Liver (tissue), 9 donors: ENCODE measurements around the gene ATP5F1D. TPM values are rescaled to one million over a fixed set of nuclear protein-coding genes. Genes with fewer than 3 reads are reported as not detected.
A peak's percentile ranks its signal among the peaks of the same experiment; 100 is the strongest.

Experiments
- DNase-seq: peaks from one replicate; pipeline ENCODE4 v3.0.0-alpha.2; 2017; ENCODE audit warnings: low spot score
- H3K27ac ChIP-seq, 2 donors: one replicate each; pipeline ENCODE4 v1.7.0; 2013; ENCODE audit warnings: inconsistent platforms in 2 of 2, low read length in 2 of 2, control low read depth in 1 of 2, low read depth in 1 of 2, mild to moderate bottlenecking in 1 of 2
- H3K27me3 ChIP-seq, 4 donors: one replicate each; pipeline versions ENCODE4 v1.6.1 to v1.7.0; 2013; ENCODE audit warnings: low read length in 3 of 4, inconsistent platforms in 1 of 4, mild to moderate bottlenecking in 1 of 4, moderate library complexity in 1 of 4; ENCODE audit not compliant: control insufficient read depth in 4 of 4, insufficient read depth in 4 of 4
- H3K36me3 ChIP-seq, 4 donors: one replicate each; pipeline versions ENCODE4 v1.6.1 to v1.7.0; 2013; ENCODE audit warnings: low read length in 3 of 4, mild to moderate bottlenecking in 3 of 4, low read depth in 1 of 4, moderate library complexity in 1 of 4; ENCODE audit not compliant: control insufficient read depth in 4 of 4, insufficient read depth in 3 of 4
- H3K4me1 ChIP-seq, 4 donors: one replicate each; pipeline versions ENCODE4 v1.6.1 to v1.7.0; 2013; ENCODE audit warnings: low read length in 3 of 4, mild to moderate bottlenecking in 3 of 4, moderate library complexity in 1 of 4; ENCODE audit not compliant: control insufficient read depth in 4 of 4, insufficient read depth in 4 of 4
- H3K4me3 ChIP-seq, 3 donors: one replicate each; pipeline versions ENCODE4 v1.6.1 to v1.7.0; 2013; ENCODE audit warnings: low read length in 3 of 3, control low read depth in 1 of 3, low read depth in 1 of 3, mild to moderate bottlenecking in 1 of 3
- H3K9ac ChIP-seq, 2 donors: one replicate each; pipeline ENCODE4 v1.7.0; 2013; ENCODE audit warnings: low read length in 2 of 2, mild to moderate bottlenecking in 2 of 2, moderate library complexity in 2 of 2, control low read depth in 1 of 2, low read depth in 1 of 2
- H3K9me3 ChIP-seq, 4 donors: one replicate each; pipeline versions ENCODE4 v1.6.1 to v1.7.0; 2013; ENCODE audit warnings: low read length in 3 of 4; ENCODE audit not compliant: control insufficient read depth in 4 of 4
- EGR1 ChIP-seq, 2 donors: IDR thresholded peaks; 2 replicates each; pipeline ENCODE4 v1.6.1; 2016 to 2018; ENCODE audit warnings: antibody characterized with exemption in 2 of 2, low read depth in 2 of 2
- FOXA1 ChIP-seq: IDR thresholded peaks from 2 replicates; pipeline ENCODE4 v1.6.1; 2016; ENCODE audit warnings: antibody characterized with exemption
- FOXA2 ChIP-seq: IDR thresholded peaks from 2 replicates; pipeline ENCODE4 v1.6.1; 2016; ENCODE audit warnings: antibody characterized with exemption
- GABPA ChIP-seq, 2 donors: IDR thresholded peaks in 1 of 2; conservative IDR thresholded peaks in 1 of 2; 2 replicates each; pipeline ENCODE4 v1.6.1; 2016; ENCODE audit warnings: antibody characterized with exemption in 2 of 2, mild to moderate bottlenecking in 1 of 2, moderate library complexity in 1 of 2
- HNF4A ChIP-seq, 2 donors: conservative IDR thresholded peaks; 2 replicates each; pipeline ENCODE4 v1.6.1; 2016; ENCODE audit warnings: antibody characterized with exemption in 2 of 2, mild to moderate bottlenecking in 2 of 2
- HNF4G ChIP-seq: IDR thresholded peaks from 2 replicates; pipeline ENCODE4 v1.6.1; 2016; ENCODE audit warnings: antibody characterized with exemption
- JUND ChIP-seq, 2 donors: IDR thresholded peaks; 2 replicates each; pipeline ENCODE4 v1.6.1; 2016; ENCODE audit warnings: antibody characterized with exemption in 2 of 2
- NR2F2 ChIP-seq: IDR thresholded peaks from 2 replicates; pipeline ENCODE4 v1.6.1; 2016; ENCODE audit warnings: antibody characterized with exemption
- RAD21 ChIP-seq, 2 donors: IDR thresholded peaks; 2 replicates each; pipeline ENCODE4 v1.6.1; 2016; ENCODE audit warnings: antibody characterized with exemption in 2 of 2, mild to moderate bottlenecking in 2 of 2
- RXRA ChIP-seq, 2 donors: IDR thresholded peaks; 2 replicates each; pipeline ENCODE4 v1.6.1; 2017 to 2018; ENCODE audit warnings: antibody characterized with exemption in 2 of 2, mild to moderate bottlenecking in 1 of 2
- SP1 ChIP-seq: IDR thresholded peaks from 2 replicates; pipeline ENCODE4 v1.6.1; 2018; ENCODE audit warnings: antibody characterized with exemption, mild to moderate bottlenecking
- YY1 ChIP-seq: IDR thresholded peaks from 2 replicates; pipeline ENCODE4 v1.6.1; 2016; ENCODE audit warnings: antibody characterized with exemption, mild to moderate bottlenecking
- WGBS: extraction: QIAGEN DNeasy Blood & Tissue Kit; methylation state at CpG from one replicate; pipeline ENCODE4 v1.1.7; 2013; 5-methylcytosine and 5-hydroxymethylcytosine counted together
- polyA plus RNA-seq, 2 donors: library from polyadenylated mRNA; stranded (reverse) in 1 of 2; unstranded in 1 of 2; fragments of 200-250 nt in 1 of 2; fragments of >200 nt in 1 of 2; fragmentation: Nextera tagmentation in 1 of 2; extraction: Ambion mirVana in 1 of 2; gene quantifications; one replicate each; pipeline versions ENCODE4 v1.2.1 to v1.2.3, GENCODE V29; 2013 to 2015
- total RNA-seq, 2 donors: library from RNA; depleted of rRNA; stranded (reverse); fragments of >200 nt; gene quantifications; one replicate each; pipeline ENCODE4 v1.2.3, GENCODE V29; 2014
- TF ChIP-seq, protein P1 (sequence below): IDR thresholded peaks from 2 replicates; pipeline ENCODE4 v1.6.1; 2016; ENCODE audit warnings: antibody characterized with exemption
- TF ChIP-seq, protein P2 (sequence below): IDR thresholded peaks from 2 replicates; pipeline ENCODE4 v1.6.1; 2016; ENCODE audit warnings: antibody characterized with exemption
- TF ChIP-seq, protein P3 (sequence below): IDR thresholded peaks from 2 replicates; pipeline ENCODE4 v1.6.1; 2016; ENCODE audit warnings: antibody characterized with exemption, mild to moderate bottlenecking
- TF ChIP-seq, protein P4 (sequence below): fragments of 150-350 bp; IDR thresholded peaks from 2 replicates; pipeline ENCODE4 v1.5.1; 2017; ENCODE audit warnings: improper control_type of control experiment, low read depth, low read length; ENCODE audit not compliant: missing input control
- donor health status: healthy.
- donor health status: healthy.
- donor health status: healthy.
- donor health status: healthy.
- donor health status: healthy.

ATP5F1D gene
- total and polyA plus RNA-seq, 4 donors: 20.2 to 315 (median 145) TPM

DNA sequence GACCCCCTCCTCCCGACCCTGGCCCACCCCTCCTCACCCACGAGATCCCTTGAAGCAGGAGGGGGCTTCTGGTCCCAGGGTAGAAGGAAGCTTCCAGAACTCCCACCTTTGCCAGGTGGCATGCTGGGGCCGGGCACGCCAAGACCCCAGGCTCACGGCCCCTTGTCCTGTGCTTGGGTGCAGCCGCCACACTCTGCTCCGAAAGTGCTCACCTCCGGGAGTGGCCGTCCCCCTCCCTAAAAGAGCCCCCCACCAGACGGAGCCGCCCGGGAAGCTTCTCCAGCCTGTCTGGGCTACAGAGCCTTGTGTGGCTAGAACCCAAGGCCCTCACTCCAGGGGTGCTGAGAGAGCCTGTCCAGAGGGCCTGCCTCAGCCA lies 42.4 kb downstream of the ATP5F1D start:
- no peak overlapping the region for H3K9ac ChIP-seq
- peaks cover 0 to 4% (median 3%) of the 10 kb centered on the region in 4 donors for H3K36me3 ChIP-seq
- H3K27me3 ChIP-seq: no peaks in the 10 kb centered on the region
- DNase-seq: no peak
- H3K27ac ChIP-seq: peak overlapping the region; percentile 82 to 90
- TF ChIP-seq HNF4A (conservative IDR thresholded peaks at IDR 0.05): no peak
- TF ChIP-seq RAD21 (IDR thresholded peaks at IDR 0.05): no peak
- TF ChIP-seq GABPA (IDR thresholded peaks at IDR 0.05 in 1 of 2, conservative IDR thresholded peaks at IDR 0.05 in 1 of 2): no peak
- TF ChIP-seq FOXA2: no peak
- H3K9me3 ChIP-seq: no peaks in the 10 kb centered on the region
- H3K4me1 ChIP-seq: peaks cover 15 to 57% (median 37%) of the 10 kb centered on the region in 4 donors
- 71% methylated on average over 12 of the region's 12 CpGs for WGBS
- peak overlapping the region; percentile 27 to 55 (median 54) for H3K4me3 ChIP-seq

DNA sequence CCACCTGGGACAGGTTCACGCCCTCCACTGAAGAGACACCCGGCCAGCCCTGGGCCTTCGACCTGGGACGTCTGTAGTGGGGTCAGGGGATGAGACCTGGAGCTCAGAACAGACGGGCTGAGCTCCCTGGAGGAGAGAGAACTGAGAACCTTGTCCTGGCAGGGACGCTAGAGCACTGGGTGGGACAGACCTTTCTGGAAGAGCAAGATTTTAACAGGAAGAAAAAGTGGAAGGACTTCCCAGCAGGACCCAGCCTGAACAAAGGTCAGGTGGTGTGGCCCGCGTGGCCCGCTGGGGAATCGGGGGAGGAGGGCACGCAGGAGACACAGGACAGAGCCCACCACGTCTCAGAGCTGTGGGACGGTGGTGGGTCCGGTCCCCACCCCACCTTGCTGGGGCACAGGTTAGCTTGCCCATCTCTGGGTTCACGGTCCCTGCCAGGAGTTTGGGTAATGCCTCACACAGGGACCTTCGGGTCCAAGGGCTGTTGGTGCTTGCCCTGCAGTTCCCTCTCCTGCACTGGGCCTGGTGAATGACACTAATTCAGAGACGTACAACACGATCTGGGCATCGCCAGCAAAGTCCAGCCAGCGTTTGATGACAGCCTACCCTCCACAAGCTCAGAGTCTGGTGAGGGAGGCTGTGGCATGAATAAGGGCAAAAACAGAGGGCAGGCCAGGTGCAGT lies 42.9 kb downstream of the ATP5F1D start:
- Histone ChIP-seq H3K9me3 (no peaks in the 10 kb centered on the region), H3K4me1 (peaks cover 15 to 60% (median 37%) of the 10 kb centered on the region in 4 donors), H3K4me3 (peak overlapping the region in 1 of 3 donors; percentile 54), H3K36me3 (no peaks in the 10 kb centered on the region), H3K27me3 (no peaks in the 10 kb centered on the region), H3K27ac (peak overlapping the region; percentile 82 to 90), H3K9ac (no peak overlapping the region)
- peak; percentile 80 to 82 for TF ChIP-seq HNF4A (conservative IDR thresholded peaks at IDR 0.05)
- TF ChIP-seq GABPA (IDR thresholded peaks at IDR 0.05 in 1 of 2, conservative IDR thresholded peaks at IDR 0.05 in 1 of 2): no peak
- TF ChIP-seq YY1: peak; percentile 32
- TF ChIP-seq, protein P1, sequence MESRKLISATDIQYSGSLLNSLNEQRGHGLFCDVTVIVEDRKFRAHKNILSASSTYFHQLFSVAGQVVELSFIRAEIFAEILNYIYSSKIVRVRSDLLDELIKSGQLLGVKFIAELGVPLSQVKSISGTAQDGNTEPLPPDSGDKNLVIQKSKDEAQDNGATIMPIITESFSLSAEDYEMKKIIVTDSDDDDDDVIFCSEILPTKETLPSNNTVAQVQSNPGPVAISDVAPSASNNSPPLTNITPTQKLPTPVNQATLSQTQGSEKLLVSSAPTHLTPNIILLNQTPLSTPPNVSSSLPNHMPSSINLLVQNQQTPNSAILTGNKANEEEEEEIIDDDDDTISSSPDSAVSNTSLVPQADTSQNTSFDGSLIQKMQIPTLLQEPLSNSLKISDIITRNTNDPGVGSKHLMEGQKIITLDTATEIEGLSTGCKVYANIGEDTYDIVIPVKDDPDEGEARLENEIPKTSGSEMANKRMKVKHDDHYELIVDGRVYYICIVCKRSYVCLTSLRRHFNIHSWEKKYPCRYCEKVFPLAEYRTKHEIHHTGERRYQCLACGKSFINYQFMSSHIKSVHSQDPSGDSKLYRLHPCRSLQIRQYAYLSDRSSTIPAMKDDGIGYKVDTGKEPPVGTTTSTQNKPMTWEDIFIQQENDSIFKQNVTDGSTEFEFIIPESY: no peak
- TF ChIP-seq FOXA1: no peak
- peak in 1 of 2 donors; percentile 9 for TF ChIP-seq RAD21 (IDR thresholded peaks at IDR 0.05)
- TF ChIP-seq NR2F2: no peak
- TF ChIP-seq, protein P2, sequence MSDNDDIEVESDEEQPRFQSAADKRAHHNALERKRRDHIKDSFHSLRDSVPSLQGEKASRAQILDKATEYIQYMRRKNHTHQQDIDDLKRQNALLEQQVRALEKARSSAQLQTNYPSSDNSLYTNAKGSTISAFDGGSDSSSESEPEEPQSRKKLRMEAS: peak; percentile 75
- TF ChIP-seq JUND (IDR thresholded peaks at IDR 0.05): no peak
- TF ChIP-seq SP1: peak; percentile 72
- TF ChIP-seq, protein P3, sequence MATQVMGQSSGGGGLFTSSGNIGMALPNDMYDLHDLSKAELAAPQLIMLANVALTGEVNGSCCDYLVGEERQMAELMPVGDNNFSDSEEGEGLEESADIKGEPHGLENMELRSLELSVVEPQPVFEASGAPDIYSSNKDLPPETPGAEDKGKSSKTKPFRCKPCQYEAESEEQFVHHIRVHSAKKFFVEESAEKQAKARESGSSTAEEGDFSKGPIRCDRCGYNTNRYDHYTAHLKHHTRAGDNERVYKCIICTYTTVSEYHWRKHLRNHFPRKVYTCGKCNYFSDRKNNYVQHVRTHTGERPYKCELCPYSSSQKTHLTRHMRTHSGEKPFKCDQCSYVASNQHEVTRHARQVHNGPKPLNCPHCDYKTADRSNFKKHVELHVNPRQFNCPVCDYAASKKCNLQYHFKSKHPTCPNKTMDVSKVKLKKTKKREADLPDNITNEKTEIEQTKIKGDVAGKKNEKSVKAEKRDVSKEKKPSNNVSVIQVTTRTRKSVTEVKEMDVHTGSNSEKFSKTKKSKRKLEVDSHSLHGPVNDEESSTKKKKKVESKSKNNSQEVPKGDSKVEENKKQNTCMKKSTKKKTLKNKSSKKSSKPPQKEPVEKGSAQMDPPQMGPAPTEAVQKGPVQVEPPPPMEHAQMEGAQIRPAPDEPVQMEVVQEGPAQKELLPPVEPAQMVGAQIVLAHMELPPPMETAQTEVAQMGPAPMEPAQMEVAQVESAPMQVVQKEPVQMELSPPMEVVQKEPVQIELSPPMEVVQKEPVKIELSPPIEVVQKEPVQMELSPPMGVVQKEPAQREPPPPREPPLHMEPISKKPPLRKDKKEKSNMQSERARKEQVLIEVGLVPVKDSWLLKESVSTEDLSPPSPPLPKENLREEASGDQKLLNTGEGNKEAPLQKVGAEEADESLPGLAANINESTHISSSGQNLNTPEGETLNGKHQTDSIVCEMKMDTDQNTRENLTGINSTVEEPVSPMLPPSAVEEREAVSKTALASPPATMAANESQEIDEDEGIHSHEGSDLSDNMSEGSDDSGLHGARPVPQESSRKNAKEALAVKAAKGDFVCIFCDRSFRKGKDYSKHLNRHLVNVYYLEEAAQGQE: peak; percentile 11
- TF ChIP-seq, protein P4, sequence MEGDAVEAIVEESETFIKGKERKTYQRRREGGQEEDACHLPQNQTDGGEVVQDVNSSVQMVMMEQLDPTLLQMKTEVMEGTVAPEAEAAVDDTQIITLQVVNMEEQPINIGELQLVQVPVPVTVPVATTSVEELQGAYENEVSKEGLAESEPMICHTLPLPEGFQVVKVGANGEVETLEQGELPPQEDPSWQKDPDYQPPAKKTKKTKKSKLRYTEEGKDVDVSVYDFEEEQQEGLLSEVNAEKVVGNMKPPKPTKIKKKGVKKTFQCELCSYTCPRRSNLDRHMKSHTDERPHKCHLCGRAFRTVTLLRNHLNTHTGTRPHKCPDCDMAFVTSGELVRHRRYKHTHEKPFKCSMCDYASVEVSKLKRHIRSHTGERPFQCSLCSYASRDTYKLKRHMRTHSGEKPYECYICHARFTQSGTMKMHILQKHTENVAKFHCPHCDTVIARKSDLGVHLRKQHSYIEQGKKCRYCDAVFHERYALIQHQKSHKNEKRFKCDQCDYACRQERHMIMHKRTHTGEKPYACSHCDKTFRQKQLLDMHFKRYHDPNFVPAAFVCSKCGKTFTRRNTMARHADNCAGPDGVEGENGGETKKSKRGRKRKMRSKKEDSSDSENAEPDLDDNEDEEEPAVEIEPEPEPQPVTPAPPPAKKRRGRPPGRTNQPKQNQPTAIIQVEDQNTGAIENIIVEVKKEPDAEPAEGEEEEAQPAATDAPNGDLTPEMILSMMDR: no peak
- peak; percentile 81 to 90 for TF ChIP-seq RXRA (IDR thresholded peaks at IDR 0.05)
- TF ChIP-seq HNF4G: peak; percentile 36
- TF ChIP-seq EGR1 (IDR thresholded peaks at IDR 0.05; ENCODE audit: low read depth in 2 of 2): peak in 1 of 2 donors; percentile 8
- 27% methylated on average over 20 of the region's 20 CpGs for WGBS
- no peak for DNase-seq
